SK-N-SH (cell line): ENCODE results near the gene MRPL54. TPM values are rescaled to one million over a fixed set of nuclear protein-coding genes. Genes with fewer than 3 reads are reported as not detected.

Experiments used
- CTCF ChIA-PET: fragments of 300-600, 350-600 bp; formaldehyde crosslinking; extraction: SDS; loops from one replicate; lab custom pipeline; 2021; lab: Yijun Ruan, JAX
- POLR2A ChIA-PET: fragments of 350-600 bp; sonication (Branson Sonifier 250); formaldehyde crosslinking; extraction: SDS; loops from one replicate; lab custom pipeline; 2020; ENCODE audit warnings: antibody characterized with exemption, inconsistent platforms; lab: Yijun Ruan, JAX
- DNase-seq: peaks from one replicate; pipeline ENCODE4 v3.0.0; 2012
- H2AFZ ChIP-seq: fragments of 200-600 bp; sonication (generic); 2 replicates; pipeline ENCODE4 v1.8.1; 2016; ENCODE audit warnings: antibody characterized with exemption, mild to moderate bottlenecking, low read depth
- H3F3A ChIP-seq: fragments of 200-600 bp; sonication (generic); replicated peaks from 2 replicates; pipeline ENCODE3; 2016; ENCODE audit warnings: antibody characterized with exemption, mild to moderate bottlenecking; ENCODE audit not compliant: insufficient read depth
- H3K27ac ChIP-seq, 2 experiments: fragments of 200-500 bp in 1 of 2; fragments of 200-600 bp in 1 of 2; sonication (Bioruptor generic) in 1 of 2; sonication (generic), shearing (Covaris generic) in 1 of 2; 2 replicates each; pipeline versions ENCODE4 v1.5.1 to v1.6.1; 2014 to 2016; ENCODE audit warnings: low read depth in 2 of 2, inconsistent platforms in 1 of 2, low read length in 1 of 2, mild to moderate bottlenecking in 1 of 2, mixed read lengths in 1 of 2
- H3K27me3 ChIP-seq: fragments of 200-600 bp; sonication (generic), shearing (Covaris generic); 2 replicates; pipeline ENCODE4 v1.6.1; 2016; ENCODE audit warnings: mixed run types; ENCODE audit not compliant: insufficient read depth
- H3K36me3 ChIP-seq, 2 experiments: fragments of 200-500 bp in 1 of 2; fragments of 200-600 bp in 1 of 2; sonication (Bioruptor generic) in 1 of 2; sonication (generic) in 1 of 2; replicated peaks in 1 of 2; 2 replicates each; pipeline versions ENCODE3 to v1.5.1; 2014 to 2016; ENCODE audit warnings: low read length in 1 of 2, mild to moderate bottlenecking in 1 of 2; ENCODE audit not compliant: insufficient read depth in 2 of 2, control insufficient read depth in 1 of 2
- H3K4me1 ChIP-seq, 2 experiments: fragments of 200-500 bp in 1 of 2; fragments of 200-600 bp in 1 of 2; sonication (Bioruptor generic) in 1 of 2; sonication (generic), shearing (Covaris generic) in 1 of 2; 2 replicates each; pipeline versions ENCODE4 v1.5.1 to v1.6.1; 2014 to 2016; ENCODE audit warnings: low read depth in 1 of 2, low read length in 1 of 2, mixed run types in 1 of 2; ENCODE audit not compliant: insufficient read depth in 2 of 2, control insufficient read depth in 1 of 2
- H3K4me2 ChIP-seq: fragments of 200-600 bp; sonication (generic), shearing (Covaris generic); 2 replicates; pipeline ENCODE4 v1.6.1; 2017; ENCODE audit warnings: mixed run types
- H3K4me3 ChIP-seq, 2 experiments: fragments of 200-500 bp in 1 of 2; fragments of 200-600 bp in 1 of 2; sonication (Bioruptor generic) in 1 of 2; sonication (generic), shearing (Covaris generic) in 1 of 2; 2 replicates each; pipeline versions ENCODE4 v1.5.1 to v1.8.1; 2014 to 2016; ENCODE audit warnings: low read depth in 2 of 2, inconsistent platforms in 1 of 2, low read length in 1 of 2, mild to moderate bottlenecking in 1 of 2, mixed read lengths in 1 of 2, moderate library complexity in 1 of 2
- H3K79me2 ChIP-seq: fragments of 200-600 bp; sonication (generic); 2 replicates; pipeline ENCODE4 v1.8.1; 2017; ENCODE audit warnings: mild to moderate bottlenecking; ENCODE audit not compliant: insufficient read depth
- H3K9ac ChIP-seq: fragments of 200-600 bp; sonication (generic); 2 replicates; pipeline ENCODE4 v1.6.1; 2017; ENCODE audit warnings: mixed run types
- H3K9me2 ChIP-seq: fragments of 200-600 bp; sonication (generic); 2 replicates; pipeline ENCODE4 v1.6.1; 2017; ENCODE audit warnings: mixed run types
- H3K9me3 ChIP-seq: fragments of 200-600 bp; sonication (generic); 2 replicates; pipeline ENCODE4 v1.6.1; 2017; ENCODE audit warnings: mixed run types, mild to moderate bottlenecking, moderate library complexity
- H4K20me1 ChIP-seq: fragments of 200-600 bp; sonication (generic); 2 replicates; pipeline ENCODE4 v1.6.1; 2017; ENCODE audit warnings: mild to moderate bottlenecking, mixed run types; ENCODE audit not compliant: insufficient read depth
- CHD2 ChIP-seq: fragments of 150-350 bp; IDR thresholded peaks from 2 replicates; pipeline ENCODE4 v1.6.1; 2018; ENCODE audit warnings: low read length; ENCODE audit not compliant: partially characterized antibody
- EP300 ChIP-seq, 2 experiments: IDR thresholded peaks; 2 replicates each; pipeline versions ENCODE4 v1.4.0 to v1.6.1; 2012; ENCODE audit warnings: borderline replicate concordance in 1 of 2, low read depth in 1 of 2, low read length in 1 of 2
- FOXM1 ChIP-seq: IDR thresholded peaks from 2 replicates; pipeline ENCODE4 v1.4.0; 2012; ENCODE audit warnings: low read depth, mild to moderate bottlenecking
- NFIC ChIP-seq: IDR thresholded peaks from 2 replicates; pipeline ENCODE4 v1.4.0; 2012; ENCODE audit warnings: borderline replicate concordance
- NRF1 ChIP-seq: IDR thresholded peaks from 2 replicates; pipeline ENCODE4 v1.6.1; 2012; ENCODE audit warnings: low read depth, mild to moderate bottlenecking, low read length
- POLR2AphosphoS5 ChIP-seq: IDR thresholded peaks from 2 replicates; pipeline ENCODE4 v1.6.1; 2012; ENCODE audit warnings: low read depth, low read length
- RCOR1 ChIP-seq: fragments of 150-350 bp; IDR thresholded peaks from 2 replicates; pipeline ENCODE4 v1.6.1; 2017; ENCODE audit warnings: antibody characterized with exemption, low read length
- RFX5 ChIP-seq: IDR thresholded peaks from 2 replicates; pipeline ENCODE4 v1.6.1; 2012; ENCODE audit warnings: mild to moderate bottlenecking, improper control_type of control experiment, low read length
- TEAD4 ChIP-seq: IDR thresholded peaks from 2 replicates; pipeline ENCODE4 v1.4.0; 2012; ENCODE audit warnings: mild to moderate bottlenecking, borderline replicate concordance; ENCODE audit not compliant: insufficient read depth
- WGBS: methylation state at CpG from one replicate; pipeline ENCODE4 v1.1.6; 2017; ENCODE audit warnings: low lambda C conversion rate; 5-methylcytosine and 5-hydroxymethylcytosine counted together
- polyA plus RNA-seq, 3 experiments: library from polyadenylated mRNA; depleted of rRNA; stranded (reverse); fragments of >200 nt; gene quantifications; 2 replicates each; pipeline ENCODE4 v1.2.3, GENCODE V29; 2012
- TF ChIP-seq, protein P1 (sequence below): IDR thresholded peaks from 2 replicates; pipeline ENCODE4; 2012
- TF ChIP-seq, protein P2 (sequence below): fragments of 150-350 bp; IDR thresholded peaks from 2 replicates; pipeline ENCODE4 v1.6.1; 2016; ENCODE audit warnings: mild to moderate bottlenecking, low read depth, low read length
- TF ChIP-seq, protein P3 (sequence below): IDR thresholded peaks from 2 replicates; pipeline ENCODE4 v1.4.0; 2012; ENCODE audit warnings: low read depth
- TF ChIP-seq, protein P4 (sequence below): IDR thresholded peaks from 2 replicates; pipeline ENCODE4 v1.4.0; 2012; ENCODE audit warnings: low read depth, borderline replicate concordance

Gene MRPL54
- polyA plus RNA-seq, 1 of the 3 experiments (the other 2 are of a cell fraction): 125 TPM

DNA sequence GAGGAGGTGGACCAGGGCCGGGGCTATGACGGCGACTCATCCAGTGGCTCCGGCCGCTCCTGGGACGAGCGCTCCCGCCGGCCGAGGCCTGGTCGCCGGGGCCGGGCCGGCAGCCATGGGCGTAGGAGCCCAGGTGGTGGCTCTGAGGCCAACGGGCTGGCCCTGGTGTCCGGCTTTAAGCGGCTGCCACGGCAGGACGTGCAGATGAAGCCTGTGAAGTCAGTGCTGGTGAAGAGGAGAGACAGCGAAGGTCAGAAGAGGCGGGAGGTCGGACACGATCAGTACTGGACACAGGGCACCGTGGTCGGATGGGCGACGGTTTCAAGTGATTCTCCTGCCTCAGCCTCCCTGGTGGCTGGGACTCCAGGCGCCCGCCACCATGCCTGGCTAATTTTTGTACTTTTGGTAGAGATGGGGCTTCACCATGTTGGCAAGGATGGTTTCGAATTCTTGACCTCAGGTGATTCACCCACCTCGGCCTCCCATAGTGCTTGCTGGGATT, 32.0 kb upstream of the MRPL54 start (continued):
- TF ChIP-seq, protein P1, sequence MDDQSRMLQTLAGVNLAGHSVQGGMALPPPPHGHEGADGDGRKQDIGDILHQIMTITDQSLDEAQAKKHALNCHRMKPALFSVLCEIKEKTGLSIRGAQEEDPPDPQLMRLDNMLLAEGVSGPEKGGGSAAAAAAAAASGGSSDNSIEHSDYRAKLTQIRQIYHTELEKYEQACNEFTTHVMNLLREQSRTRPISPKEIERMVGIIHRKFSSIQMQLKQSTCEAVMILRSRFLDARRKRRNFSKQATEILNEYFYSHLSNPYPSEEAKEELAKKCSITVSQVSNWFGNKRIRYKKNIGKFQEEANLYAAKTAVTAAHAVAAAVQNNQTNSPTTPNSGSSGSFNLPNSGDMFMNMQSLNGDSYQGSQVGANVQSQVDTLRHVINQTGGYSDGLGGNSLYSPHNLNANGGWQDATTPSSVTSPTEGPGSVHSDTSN: no peak
- no peak for TF ChIP-seq POLR2AphosphoS5

DNA sequence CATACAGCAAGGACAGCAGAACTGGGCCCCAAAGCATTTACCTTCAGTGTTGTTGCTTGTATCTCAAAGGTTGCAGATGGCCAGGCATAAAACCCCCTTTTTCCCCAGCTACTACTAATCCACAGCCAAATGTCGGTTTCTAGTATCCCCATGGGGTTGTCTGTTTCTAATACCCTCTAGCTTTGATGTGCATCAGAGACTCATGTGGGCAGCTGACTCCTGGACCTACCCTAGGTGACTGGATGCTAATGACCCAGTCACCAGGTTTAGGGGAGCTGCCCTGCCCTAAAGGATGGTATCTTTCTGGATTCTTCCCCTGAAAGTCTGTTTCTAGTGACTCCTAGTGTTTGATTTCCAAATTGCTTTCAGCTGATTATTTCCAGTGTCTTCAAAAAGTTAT, 30.4 kb upstream of the MRPL54 start:
- POLR2A ChIA-PET: no interaction called here
- Histone ChIP-seq H2AFZ (no peak overlapping the region), H3K36me3 (no peaks in the 10 kb centered on the region), H3K79me2 (no peaks in the 10 kb centered on the region), H3K4me3 (no peak overlapping the region), H3K9me3 (no peaks in the 10 kb centered on the region), H3K27ac (no peak overlapping the region)
- TF ChIP-seq CHD2 (no peak), FOXM1 (no peak), NRF1 (no peak), TEAD4 (no peak), EP300 (IDR thresholded peaks at IDR 0.05; ENCODE audit: borderline replicate concordance in 1 of 2, low read depth in 1 of 2, low read length in 1 of 2) (no peak), RFX5 (no peak), RCOR1 (no peak), NFIC (no peak)
- TF ChIP-seq, protein P2, sequence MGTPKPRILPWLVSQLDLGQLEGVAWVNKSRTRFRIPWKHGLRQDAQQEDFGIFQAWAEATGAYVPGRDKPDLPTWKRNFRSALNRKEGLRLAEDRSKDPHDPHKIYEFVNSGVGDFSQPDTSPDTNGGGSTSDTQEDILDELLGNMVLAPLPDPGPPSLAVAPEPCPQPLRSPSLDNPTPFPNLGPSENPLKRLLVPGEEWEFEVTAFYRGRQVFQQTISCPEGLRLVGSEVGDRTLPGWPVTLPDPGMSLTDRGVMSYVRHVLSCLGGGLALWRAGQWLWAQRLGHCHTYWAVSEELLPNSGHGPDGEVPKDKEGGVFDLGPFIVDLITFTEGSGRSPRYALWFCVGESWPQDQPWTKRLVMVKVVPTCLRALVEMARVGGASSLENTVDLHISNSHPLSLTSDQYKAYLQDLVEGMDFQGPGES: no peak
- TF ChIP-seq, protein P1: no peak
- TF ChIP-seq, protein P3, sequence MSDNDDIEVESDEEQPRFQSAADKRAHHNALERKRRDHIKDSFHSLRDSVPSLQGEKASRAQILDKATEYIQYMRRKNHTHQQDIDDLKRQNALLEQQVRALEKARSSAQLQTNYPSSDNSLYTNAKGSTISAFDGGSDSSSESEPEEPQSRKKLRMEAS: no peak
- TF ChIP-seq, protein P4, sequence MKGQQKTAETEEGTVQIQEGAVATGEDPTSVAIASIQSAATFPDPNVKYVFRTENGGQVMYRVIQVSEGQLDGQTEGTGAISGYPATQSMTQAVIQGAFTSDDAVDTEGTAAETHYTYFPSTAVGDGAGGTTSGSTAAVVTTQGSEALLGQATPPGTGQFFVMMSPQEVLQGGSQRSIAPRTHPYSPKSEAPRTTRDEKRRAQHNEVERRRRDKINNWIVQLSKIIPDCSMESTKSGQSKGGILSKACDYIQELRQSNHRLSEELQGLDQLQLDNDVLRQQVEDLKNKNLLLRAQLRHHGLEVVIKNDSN: no peak
- TF ChIP-seq, all 33 proteins: peak for 0
- H4K20me1 ChIP-seq: no peaks in the 10 kb centered on the region
- CTCF ChIA-PET: no interaction called here
- no peaks in the 10 kb centered on the region for H3K4me1 ChIP-seq
- peaks cover 42% of the 10 kb centered on the region for H3K27me3 ChIP-seq
- WGBS: 43% methylated on average over 1 of the region's 1 CpG
- H3K4me2 ChIP-seq: no peak overlapping the region
- H3K9me2 ChIP-seq: no peaks in the 10 kb centered on the region
- DNase-seq: no peak
- H3K9ac ChIP-seq: no peak overlapping the region
- no peaks in the 10 kb centered on the region for H3F3A ChIP-seq
